ENCODE results near the gene EFL1.
"Not testable (repeated sequence)": the region's sequence is repeated elsewhere in the genome, so short reads cannot be mapped to it uniquely, and the experiment has no call there.

EFL1 gene

DNA sequence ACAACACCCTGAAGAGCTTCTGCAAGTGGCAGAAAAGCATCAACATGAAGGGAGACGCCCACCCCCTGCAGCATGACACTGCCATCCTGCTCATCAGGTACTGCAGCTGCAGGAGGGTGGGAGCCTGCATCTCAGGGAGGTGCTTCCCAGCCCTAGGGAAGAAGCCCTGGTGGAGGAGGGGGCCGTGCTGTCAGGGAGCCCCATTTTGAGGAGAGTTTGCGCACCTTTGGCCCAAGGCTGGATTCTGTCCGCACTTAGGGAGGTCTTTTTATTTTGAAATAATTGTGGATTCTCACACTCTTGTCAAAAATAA lies 42.2 kb upstream of the EFL1 start:
- in situ Hi-C loops (cut with HindIII; ENCODE audit: low pct_ligation_motif_present, low sequenced_read_pairs), result no loop called here
- H3K27ac ChIP-seq, result no peak overlapping the region
- no peak for DNase-seq
- H3K36me3 ChIP-seq (replicated peaks), result no peaks in the 10 kb centered on the region
- TF ChIP-seq, protein P1, sequence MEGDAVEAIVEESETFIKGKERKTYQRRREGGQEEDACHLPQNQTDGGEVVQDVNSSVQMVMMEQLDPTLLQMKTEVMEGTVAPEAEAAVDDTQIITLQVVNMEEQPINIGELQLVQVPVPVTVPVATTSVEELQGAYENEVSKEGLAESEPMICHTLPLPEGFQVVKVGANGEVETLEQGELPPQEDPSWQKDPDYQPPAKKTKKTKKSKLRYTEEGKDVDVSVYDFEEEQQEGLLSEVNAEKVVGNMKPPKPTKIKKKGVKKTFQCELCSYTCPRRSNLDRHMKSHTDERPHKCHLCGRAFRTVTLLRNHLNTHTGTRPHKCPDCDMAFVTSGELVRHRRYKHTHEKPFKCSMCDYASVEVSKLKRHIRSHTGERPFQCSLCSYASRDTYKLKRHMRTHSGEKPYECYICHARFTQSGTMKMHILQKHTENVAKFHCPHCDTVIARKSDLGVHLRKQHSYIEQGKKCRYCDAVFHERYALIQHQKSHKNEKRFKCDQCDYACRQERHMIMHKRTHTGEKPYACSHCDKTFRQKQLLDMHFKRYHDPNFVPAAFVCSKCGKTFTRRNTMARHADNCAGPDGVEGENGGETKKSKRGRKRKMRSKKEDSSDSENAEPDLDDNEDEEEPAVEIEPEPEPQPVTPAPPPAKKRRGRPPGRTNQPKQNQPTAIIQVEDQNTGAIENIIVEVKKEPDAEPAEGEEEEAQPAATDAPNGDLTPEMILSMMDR (IDR thresholded peaks at IDR 0.05; ENCODE audit: low read depth, low read length, missing control alignments), result no peak
- H3K27me3 ChIP-seq (replicated peaks), result no peaks in the 10 kb centered on the region
- H3K4me3 ChIP-seq (ENCODE audit: low read depth, low read length), result no peak overlapping the region

DNA sequence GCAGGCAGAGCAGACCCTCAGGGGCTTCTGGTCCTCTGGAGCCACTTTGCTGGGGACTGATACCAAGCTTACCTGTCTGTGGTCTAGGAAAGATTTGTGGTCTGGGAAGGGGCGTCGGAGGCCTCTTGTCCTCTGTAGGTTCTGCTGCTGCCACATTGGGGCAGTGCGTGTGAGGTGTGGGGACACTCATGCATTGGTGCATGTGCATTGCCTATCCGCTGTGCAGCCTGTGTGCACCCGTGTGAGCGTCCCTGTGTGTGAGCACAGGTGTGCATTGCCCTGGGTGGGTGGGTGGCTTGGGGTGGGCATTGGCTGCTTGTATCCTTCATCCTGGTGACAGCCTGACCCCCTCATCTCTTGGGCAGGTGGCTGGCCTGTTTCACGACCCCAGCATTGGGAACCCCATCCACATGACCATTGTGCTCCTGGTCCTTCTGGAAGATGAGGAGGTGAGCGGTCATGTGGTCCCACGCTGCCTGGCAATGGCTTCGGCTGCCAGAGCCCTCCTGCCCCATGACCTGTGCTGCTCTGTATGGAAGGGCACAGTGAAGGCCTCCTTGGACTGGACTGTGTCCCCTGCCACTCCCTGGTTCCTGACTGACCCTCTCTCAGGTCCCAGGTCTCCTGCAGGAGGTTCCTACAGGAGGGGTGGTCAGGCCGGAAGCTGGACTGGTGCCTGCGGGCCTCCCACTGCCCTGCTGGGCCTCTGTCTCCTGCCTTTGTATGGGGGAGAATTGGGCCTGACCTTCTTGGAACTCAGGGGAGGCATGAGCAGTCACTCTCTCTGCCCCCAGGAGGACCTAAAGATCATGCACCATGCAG lies 41.6 kb upstream of the EFL1 start:
- Histone ChIP-seq H3K27ac (no peak overlapping the region), H3K4me3 (ENCODE audit: low read depth, low read length) (no peak overlapping the region), H3K27me3 (replicated peaks) (no peaks in the 10 kb centered on the region), H3K36me3 (replicated peaks) (no peaks in the 10 kb centered on the region)
- in situ Hi-C loops (cut with HindIII; ENCODE audit: low pct_ligation_motif_present, low sequenced_read_pairs), result no loop called here
- TF ChIP-seq, protein P1 (IDR thresholded peaks at IDR 0.05; ENCODE audit: low read depth, low read length, missing control alignments), result no peak
- no peak for DNase-seq

DNA sequence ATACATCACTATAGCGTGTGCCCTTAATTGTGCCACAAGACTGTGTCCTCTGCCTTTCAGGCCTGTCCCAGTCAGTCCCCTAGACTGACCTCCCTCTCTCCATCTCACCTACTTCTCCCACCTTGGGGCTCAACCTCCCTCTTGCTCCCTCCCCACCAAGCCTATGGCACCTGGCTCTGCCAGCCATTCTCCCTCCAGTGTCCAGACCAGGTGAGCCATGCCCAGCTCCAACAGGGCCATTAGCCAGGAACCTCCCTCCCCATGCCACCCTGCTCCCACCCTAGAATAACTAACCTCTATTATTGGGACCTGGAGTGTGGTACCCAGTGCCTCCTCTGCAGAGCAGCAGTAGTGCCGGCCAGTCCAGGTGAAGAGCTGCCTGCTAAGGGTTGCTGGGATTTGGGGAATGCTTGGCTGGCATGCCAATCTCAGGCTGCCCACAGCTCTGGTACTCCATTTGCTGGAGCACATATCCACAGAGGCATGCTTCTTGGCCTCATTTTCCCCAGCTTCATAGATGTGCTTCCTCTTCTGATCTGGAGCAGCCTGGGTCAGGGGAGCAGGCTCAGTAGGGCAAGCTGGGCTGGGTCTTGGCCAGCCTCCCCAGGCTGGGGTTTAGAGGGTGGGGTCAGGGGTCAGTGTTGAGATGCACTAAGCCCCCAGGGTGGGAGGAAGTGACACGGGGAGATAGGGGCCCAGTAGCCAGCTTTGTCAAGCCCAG lies 38.9 kb upstream of the EFL1 start:
- TF ChIP-seq, protein P1 (IDR thresholded peaks at IDR 0.05; ENCODE audit: low read depth, low read length, missing control alignments), result no peak
- Histone ChIP-seq H3K27me3 (replicated peaks) (no peaks in the 10 kb centered on the region), H3K4me3 (ENCODE audit: low read depth, low read length) (no peak overlapping the region), H3K36me3 (replicated peaks) (no peaks in the 10 kb centered on the region), H3K27ac (no peak overlapping the region)
- DNase-seq, result no peak
- in situ Hi-C loops (cut with HindIII; ENCODE audit: low pct_ligation_motif_present, low sequenced_read_pairs), result no loop called here

DNA sequence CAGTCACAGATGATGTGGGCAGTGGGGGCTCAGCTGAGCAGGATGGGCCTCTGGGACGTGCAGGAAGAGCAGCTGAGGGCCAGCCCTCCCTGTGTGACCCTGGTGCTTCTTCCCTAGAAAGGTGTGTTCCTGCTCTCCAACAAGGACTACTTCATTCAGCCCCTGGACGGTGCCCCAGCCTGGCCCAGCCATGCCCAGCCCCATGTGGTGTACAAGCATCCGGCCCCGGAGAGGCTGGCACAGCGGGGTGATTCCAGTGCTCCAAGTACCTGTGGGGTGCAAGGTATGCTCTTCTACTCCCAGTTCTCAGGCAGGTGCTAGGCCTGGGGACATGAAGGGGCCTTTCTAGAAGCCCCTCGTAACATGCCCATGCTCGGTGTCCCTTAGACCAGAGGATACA lies 38.3 kb upstream of the EFL1 start:
- Histone ChIP-seq H3K36me3 (replicated peaks) (no peaks in the 10 kb centered on the region), H3K4me3 (ENCODE audit: low read depth, low read length) (no peak overlapping the region), H3K27me3 (replicated peaks) (no peaks in the 10 kb centered on the region), H3K27ac (no peak overlapping the region)
- TF ChIP-seq, protein P1 (IDR thresholded peaks at IDR 0.05; ENCODE audit: low read depth, low read length, missing control alignments), result no peak
- in situ Hi-C loops (cut with HindIII; ENCODE audit: low pct_ligation_motif_present, low sequenced_read_pairs), result no loop called here
- no peak for DNase-seq

DNA sequence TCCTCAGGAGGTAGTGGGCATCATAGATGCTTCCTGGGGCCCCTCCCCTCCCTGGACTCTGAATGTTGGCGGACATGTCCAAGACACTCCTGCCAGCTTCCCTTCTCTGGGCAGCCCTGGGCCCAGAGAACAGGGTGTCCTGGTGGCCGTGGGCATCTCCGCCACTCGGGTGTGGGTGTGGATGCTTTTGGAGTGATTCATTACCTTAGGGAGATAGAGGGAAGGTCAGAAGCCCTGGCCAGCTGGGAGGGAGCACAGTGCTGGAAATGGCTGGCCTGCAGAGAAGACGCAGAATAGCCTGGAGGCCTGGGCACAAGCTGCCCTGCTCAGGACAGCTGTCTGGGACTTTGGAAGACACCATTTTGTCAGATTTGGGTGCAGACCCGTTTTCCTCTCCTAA lies 37.8 kb upstream of the EFL1 start:
- in situ Hi-C loops (cut with HindIII; ENCODE audit: low pct_ligation_motif_present, low sequenced_read_pairs); H3K27ac ChIP-seq; H3K36me3 ChIP-seq (replicated peaks); DNase-seq; H3K27me3 ChIP-seq (replicated peaks); H3K4me3 ChIP-seq (ENCODE audit: low read depth, low read length): not testable (repeated sequence)

DNA sequence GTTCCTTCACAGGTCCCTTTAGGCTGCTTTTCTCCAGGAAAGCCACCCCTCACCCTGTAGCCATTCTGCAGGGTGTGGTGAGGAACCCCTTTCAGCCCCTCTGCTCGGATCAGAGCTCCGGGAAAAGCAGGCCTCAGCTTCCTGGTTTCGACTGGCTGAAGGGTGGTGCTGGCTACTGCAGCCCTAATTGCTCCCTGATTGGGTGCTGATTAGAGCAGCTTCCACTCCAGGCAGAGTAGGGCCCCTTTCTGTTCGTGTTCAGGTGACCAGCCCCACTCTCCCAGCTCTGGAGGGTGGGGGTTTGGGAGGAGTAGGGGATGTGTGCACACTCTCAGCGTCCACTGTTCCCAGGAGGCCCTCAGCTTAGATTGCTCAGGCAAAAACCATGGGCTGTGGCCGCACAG lies 37.0 kb upstream of the EFL1 start:
- H3K36me3 ChIP-seq (replicated peaks); DNase-seq; in situ Hi-C loops (cut with HindIII; ENCODE audit: low pct_ligation_motif_present, low sequenced_read_pairs); H3K27ac ChIP-seq; H3K4me3 ChIP-seq (ENCODE audit: low read depth, low read length); H3K27me3 ChIP-seq (replicated peaks): not testable (repeated sequence)

Measured in brain microvascular endothelial cell (primary cell).